Heart right ventricle (tissue), 16 donors: ENCODE results near the gene MISP3. TPM values are rescaled to one million over a fixed set of nuclear protein-coding genes. Genes with fewer than 3 reads are reported as not detected.
A peak's percentile ranks its signal among the peaks of the same experiment; 100 is the strongest.

ENCODE experiments used
- ATAC-seq, 8 donors: fragments of 200-7000 bp; cut with Tn5 transposase; one replicate each; pipeline ENCODE4 v1.9.1; 2020; ENCODE audit warnings: mild to moderate bottlenecking in 8 of 8, moderate library complexity in 8 of 8, moderate number of reproducible peaks in 1 of 8
- DNase-seq, 2 donors: peaks; one replicate each; pipeline ENCODE4 v3.0.0-alpha.2; 2020
- H3K27ac ChIP-seq, 10 donors: fragments of 200-600 bp; sonication (generic) in 2 of 10; one replicate each; pipeline versions ENCODE4 v1.5.0 to v1.8.0; 2020 to 2022; ENCODE audit warnings: mild to moderate bottlenecking in 3 of 10
- H3K27me3 ChIP-seq, 7 donors: fragments of 200-600 bp; one replicate each; pipeline ENCODE4 v1.8.0; 2021 to 2022; ENCODE audit warnings: mild to moderate bottlenecking in 2 of 7
- H3K36me3 ChIP-seq, 9 donors: fragments of 200-600 bp; sonication (generic) in 1 of 9; one replicate each; pipeline versions ENCODE4 v1.5.0 to v1.8.0; 2020 to 2022; ENCODE audit warnings: mild to moderate bottlenecking in 2 of 9
- H3K4me1 ChIP-seq, 9 donors: fragments of 200-600 bp; sonication (generic) in 1 of 9; one replicate each; pipeline versions ENCODE4 v1.5.0 to v1.8.0; 2020 to 2022; ENCODE audit warnings: mild to moderate bottlenecking in 4 of 9
- H3K4me3 ChIP-seq, 10 donors: fragments of 200-600 bp; sonication (generic) in 2 of 10; one replicate each; pipeline versions ENCODE4 v1.5.0 to v1.8.0; 2020 to 2022; ENCODE audit warnings: mild to moderate bottlenecking in 7 of 10, moderate library complexity in 2 of 10
- H3K9me3 ChIP-seq, 11 donors: fragments of 200-600 bp in 10 of 11; sonication (generic) in 2 of 11; one replicate each; pipeline versions ENCODE4 v1.5.0 to v1.8.0; 2013 to 2022; ENCODE audit warnings: mild to moderate bottlenecking in 2 of 11, control low read depth in 1 of 11, moderate library complexity in 1 of 11
- CTCF ChIP-seq, 9 donors: fragments of 200-600 bp; sonication (generic) in 2 of 9; IDR thresholded peaks; one replicate each; pipeline versions ENCODE4 v1.5.0 to v1.8.0; 2021 to 2022; ENCODE audit warnings: antibody characterized with exemption in 9 of 9, mild to moderate bottlenecking in 5 of 9, moderate library complexity in 1 of 9
- whole genome bisulfite sequencing, 2 donors: extraction: QIAGEN DNeasy Blood & Tissue Kit; methylation state at CpG; one replicate each; pipeline ENCODE4 v1.1.7; 2013; ENCODE audit warnings: inconsistent platforms in 1 of 2; 5-methylcytosine and 5-hydroxymethylcytosine counted together
- intact Hi-C, 10 donors: fragments of 100-400 bp; cut with DNase I; formaldehyde crosslinking; loops; one replicate each; pipeline versions ENCODE4 v1.11.1 to v1.14.2; 2022
- polyA plus RNA-seq, 2 donors: library from polyadenylated mRNA; stranded (reverse); fragments of 200-250 nt; gene quantifications; one replicate each; pipeline ENCODE4 v1.2.3, GENCODE V29; 2013
- total RNA-seq, 10 donors: library from RNA; stranded (reverse); fragmentation: NEBNext Ultra II Directional in 3 of 10; extraction: Animal tissue kit (Norgen Biotek cat#: 25700) in 3 of 10; gene quantifications; one replicate each; pipeline versions ENCODE4 v1.2.1 to v1.2.4, GENCODE V29; 2021 to 2023
- donor health status: Arrhythmogenic right ventricular cardiomyopathy.
- donor health status: ischemic (EF 13 %, LVEDD 7.1; RV severe dilation, severe dysfunction).
- donor health status: healthy with polysubstance abuse.
- donor health status: DM: no; HTN: yes; CAD: no.
- donor health status: DM: no; HTN: no; CAD: no.
- donor health status: ischemic (EF 25% LVEDD 6.9; RV normal size, moderate dysfunction).
- donor health status: ischemic (EF 25% LVEDD 5.7; RV mildly dilated, moderate dysfunction).
- donor health status: healthy.
- donor health status: DM: yes; HTN: yes; CAD: no.
- donor health status: Ischemic cardiomyopathy.
- donor health status: ischemic (EF 35%, LVEDD 5.7; RV mildly dilated, moderate dysfunction).
- donor health status: nonischemic (EF 11% LVEDD 7.7; RV severe dilation, severe dysfunction).
- donor health status: DM: yes; HTN: yes; CAD: no.
- donor health status: PGD.
- donor health status: ischemic (EF 29% LVEDD 5.4; RV normal size, mild dysfunction).
- donor health status: nonischemic (EF 23%, LVEDD 6.1; RV moderate dilation, normal function).

MISP3 gene
- total and polyA plus RNA-seq, 12 donors, result 3.1 to 12.4 (median 5.9) TPM

- WGBS, 2 donors, result 98 to 99% methylated on average over 9 of the region's 9 CpGs
- intact Hi-C loops, result loop anchor here in 1 of 10 donors (5.0 kb wide), 1 partner anchor 44 kb away; the partner anchor contains the start of gene ASF1B
Observed at GRCh38 chr19:14093117-14093823, 20.7 kb downstream of the MISP3 start.

GRCh38 chr19:14094854-14095253, 22.3 kb downstream of the MISP3 start:
- no peak for TF ChIP-seq CTCF (IDR thresholded peaks at IDR 0.05)
- Histone ChIP-seq H3K4me1 (peaks cover 0 to 13% (median 8%) of the 10 kb centered on the region in 9 donors), H3K9me3 (peaks cover 0 to 12% (median 8%) of the 10 kb centered on the region in 11 donors), H3K27ac (no peak overlapping the region), H3K4me3 (no peak overlapping the region), H3K27me3 (no peaks in the 10 kb centered on the region), H3K36me3 (peaks cover 0 to 60% (median 29%) of the 10 kb centered on the region in 9 donors)
- 84 to 85% methylated on average over 7 of the region's 7 CpGs for WGBS, 2 donors
- ATAC-seq (no peak), DNase-seq (no peak)
- intact Hi-C loops, result loop anchor here in 1 of 10 donors (5.0 kb wide), 1 partner anchor 42 kb away; the partner anchor contains the start of gene ASF1B

More at GRCh38 chr19:14093117-14093823, 20.7 kb downstream of the MISP3 start:
- no peak for TF ChIP-seq CTCF (IDR thresholded peaks at IDR 0.05)
- DNase-seq (no peak), ATAC-seq (no peak)
- Histone ChIP-seq H3K4me3 (no peak overlapping the region), H3K27ac (peak overlapping the region in 1 of 10 donors; percentile 10), H3K36me3 (peaks cover 0 to 53% (median 26%) of the 10 kb centered on the region in 9 donors), H3K4me1 (peaks cover 0 to 22% (median 16%) of the 10 kb centered on the region in 9 donors), H3K27me3 (no peaks in the 10 kb centered on the region), H3K9me3 (peaks cover 0 to 12% (median 8%) of the 10 kb centered on the region in 11 donors)

GRCh38 chr19:14096272-14096992, 23.8 kb downstream of the MISP3 start:
- DNase-seq, result no peak
- Histone ChIP-seq H3K4me1 (peaks cover 0 to 11% (median 7%) of the 10 kb centered on the region in 9 donors), H3K9me3 (peaks cover 0 to 12% (median 8%) of the 10 kb centered on the region in 11 donors), H3K4me3 (no peak overlapping the region), H3K27ac (no peak overlapping the region), H3K36me3 (peaks cover 0 to 76% (median 45%) of the 10 kb centered on the region in 9 donors), H3K27me3 (no peaks in the 10 kb centered on the region)
- WGBS, 2 donors, result 93 to 94% methylated on average over 11 of the region's 11 CpGs
- peak in 3 of 9 donors; percentile 9 to 22 (median 16) for TF ChIP-seq CTCF (IDR thresholded peaks at IDR 0.05)
- intact Hi-C loops, result no loop called here
- ATAC-seq, result peak in 2 of 8 donors; percentile 15 to 16

GRCh38 chr19:14097532-14098151, 25.1 kb downstream of the MISP3 start:
- intact Hi-C loops, result no loop called here
- Histone ChIP-seq H3K4me3 (no peak overlapping the region), H3K4me1 (peaks cover 0 to 14% (median 10%) of the 10 kb centered on the region in 9 donors), H3K27me3 (no peaks in the 10 kb centered on the region), H3K36me3 (peaks cover 0 to 88% (median 56%) of the 10 kb centered on the region in 9 donors), H3K9me3 (peaks cover 0 to 12% (median 8%) of the 10 kb centered on the region in 11 donors), H3K27ac (peak overlapping the region in 3 of 10 donors; percentile 26 to 45 (median 26))
- WGBS, 2 donors, result 72 to 76% methylated on average over 21 of the region's 21 CpGs
- DNase-seq, result no peak
- ATAC-seq, result peak in 4 of 8 donors; percentile 2 to 58 (median 29)
- peak in 8 of 9 donors; percentile 15 to 44 (median 30) for TF ChIP-seq CTCF (IDR thresholded peaks at IDR 0.05)
